Parathyroid adenoma (tissue), 2 donors: ENCODE measurements around the gene VWA5B1.
"Not testable (repeated sequence)": the region's sequence is repeated elsewhere in the genome, so short reads cannot be mapped to it uniquely, and the experiment has no call there.

Experiments used
- H2AFZ ChIP-seq: fragments of 300-600 bp; sonication (generic); one replicate; pipeline ENCODE4 v1.7.0; 2017; ENCODE audit warnings: antibody characterized with exemption, mild to moderate bottlenecking
- H3K27ac ChIP-seq: fragments of 300-600 bp; sonication (generic); one replicate; pipeline ENCODE4 v1.7.0; 2017
- H3K27me3 ChIP-seq: fragments of 300-600 bp; sonication (generic); one replicate; pipeline ENCODE4 v1.7.0; 2017; ENCODE audit warnings: low read length; ENCODE audit not compliant: control insufficient read depth, insufficient read depth
- H3K36me3 ChIP-seq: fragments of 300-600 bp; sonication (generic); one replicate; pipeline ENCODE4 v1.7.0; 2017; ENCODE audit warnings: low read length; ENCODE audit not compliant: control insufficient read depth, insufficient read depth
- H3K4me1 ChIP-seq: fragments of 300-600 bp; sonication (generic); one replicate; pipeline ENCODE4 v1.7.0; 2017; ENCODE audit warnings: control low read depth
- H3K4me2 ChIP-seq: fragments of 300-600 bp; sonication (generic); one replicate; pipeline ENCODE4 v1.7.0; 2017; ENCODE audit warnings: low read length
- H3K4me3 ChIP-seq: fragments of 300-600 bp; sonication (generic); one replicate; pipeline ENCODE4 v1.7.0; 2017; ENCODE audit warnings: low read depth, low read length
- H3K79me2 ChIP-seq: fragments of 300-600 bp; sonication (generic); one replicate; pipeline ENCODE4 v1.7.0; 2017; ENCODE audit warnings: control low read depth
- H3K9ac ChIP-seq: fragments of 300-600 bp; sonication (generic); one replicate; pipeline ENCODE4 v1.7.0; 2017; ENCODE audit warnings: mild to moderate bottlenecking
- H3K9me3 ChIP-seq: fragments of 300-600 bp; sonication (generic); one replicate; pipeline ENCODE4 v1.7.0; 2017; ENCODE audit warnings: low read length; ENCODE audit not compliant: control insufficient read depth
- CTCF ChIP-seq: fragments of 300-600 bp; sonication (generic); IDR thresholded peaks from one replicate; pipeline ENCODE4 v1.7.0; 2017; ENCODE audit warnings: antibody characterized with exemption, mild to moderate bottlenecking
- donor health status: primary hyperparathyroidism.

The VWA5B1 gene

GRCh38 chr1:20282533-20282932 lies 8.1 kb upstream of the VWA5B1 start:
- Histone ChIP-seq H3K27me3 (no peaks in the 10 kb centered on the region), H3K36me3 (no peaks in the 10 kb centered on the region), H3K4me2 (no peak overlapping the region), H3K9me3 (no peaks in the 10 kb centered on the region), H2AFZ (peak overlapping the region; percentile 33), H3K9ac (no peak overlapping the region), H3K4me1 (peaks cover 5% of the 10 kb centered on the region), H3K4me3 (no peak overlapping the region), H3K79me2 (no peaks in the 10 kb centered on the region), H3K27ac (no peak overlapping the region)
- no peak for TF ChIP-seq CTCF

- Histone ChIP-seq H3K9me3 (no peaks in the 10 kb centered on the region), H2AFZ (no peak overlapping the region), H3K36me3 (no peaks in the 10 kb centered on the region), H3K4me1 (peaks cover 5% of the 10 kb centered on the region), H3K27me3 (no peaks in the 10 kb centered on the region), H3K79me2 (no peaks in the 10 kb centered on the region), H3K4me3 (no peak overlapping the region), H3K9ac (no peak overlapping the region), H3K4me2 (no peak overlapping the region), H3K27ac (no peak overlapping the region)
- no peak for TF ChIP-seq CTCF
Observed at GRCh38 chr1:20284046-20284445, 6.6 kb upstream of the VWA5B1 start.

GRCh38 chr1:20284625-20285024 lies 6.0 kb upstream of the VWA5B1 start:
- Histone ChIP-seq H3K27ac (no peak overlapping the region), H3K27me3 (no peaks in the 10 kb centered on the region), H3K9me3 (no peaks in the 10 kb centered on the region), H3K36me3 (no peaks in the 10 kb centered on the region), H3K4me2 (no peak overlapping the region), H3K4me3 (no peak overlapping the region), H3K79me2 (no peaks in the 10 kb centered on the region), H3K4me1 (no peaks in the 10 kb centered on the region), H2AFZ (no peak overlapping the region), H3K9ac (no peak overlapping the region)
- no peak for TF ChIP-seq CTCF

GRCh38 chr1:20285510-20285909 lies 5.2 kb upstream of the VWA5B1 start:
- H3K4me3 ChIP-seq, result no peak overlapping the region
- H3K27ac ChIP-seq, result no peak overlapping the region
- no peak overlapping the region for H3K9ac ChIP-seq
- H3K27me3 ChIP-seq, result no peaks in the 10 kb centered on the region
- no peak for TF ChIP-seq CTCF
- H2AFZ ChIP-seq, result no peak overlapping the region
- H3K4me2 ChIP-seq, result no peak overlapping the region
- no peaks in the 10 kb centered on the region for H3K9me3 ChIP-seq
- no peaks in the 10 kb centered on the region for H3K36me3 ChIP-seq
- peaks cover 4% of the 10 kb centered on the region for H3K4me1 ChIP-seq
- H3K79me2 ChIP-seq, result no peaks in the 10 kb centered on the region

GRCh38 chr1:20287696-20288095 lies 3.0 kb upstream of the VWA5B1 start:
- H3K4me2 ChIP-seq, H3K9me3 ChIP-seq, H3K4me1 ChIP-seq, H3K79me2 ChIP-seq, H3K27ac ChIP-seq, H3K36me3 ChIP-seq, H3K27me3 ChIP-seq, H3K9ac ChIP-seq, H2AFZ ChIP-seq, H3K4me3 ChIP-seq: not testable (repeated sequence)
